LNCAP (cell line): ENCODE results near the gene CLDN7.

Experiments used
- CTCF ChIP-seq: fragments of 450-650 bp; IDR thresholded peaks from 2 replicates; pipeline ENCODE4 v1.5.1; 2017; ENCODE audit warnings: mild to moderate bottlenecking

Gene CLDN7

GRCh38 chr17:7235693-7236665 is 26.3 kb downstream of the CLDN7 start:
- no peak for TF ChIP-seq CTCF

GRCh38 chr17:7234083-7234951 is 28.0 kb downstream of the CLDN7 start, which contains the start of gene DVL2:
DVL2 (minus strand) TSS chr17:7234517; CDS start chr17:7234262, 255 bp downstream.
- TF ChIP-seq CTCF = no peak

GRCh38 chr17:7233701-7234082 is 28.6 kb downstream of the CLDN7 start:
- TF ChIP-seq CTCF = no peak

- no peak for TF ChIP-seq CTCF
These were observed 30.2 kb downstream of the CLDN7 start for GRCh38 chr17:7232114-7232513.

- TF ChIP-seq CTCF = no peak
These were observed 32.8 kb downstream of the CLDN7 start for GRCh38 chr17:7229504-7229903.

- no peak for TF ChIP-seq CTCF
These were observed 33.4 kb downstream of the CLDN7 start for GRCh38 chr17:7228920-7229319.

GRCh38 chr17:7226721-7227710 is 35.3 kb downstream of the CLDN7 start:
- TF ChIP-seq CTCF = no peak
